HepG2 (cell line): ENCODE data around the gene GGA3. TPM values are rescaled to one million over a fixed set of nuclear protein-coding genes. Genes with fewer than 3 reads are reported as not detected.

Experiments
- ATAC-seq: fragments of 200-7000 bp; cut with Tn5 transposase; 3 replicates; pipeline ENCODE4 v1.9.1; 2020; ENCODE audit warnings: mild to moderate bottlenecking, moderate library complexity
- BruUV-seq: library from RNA; stranded (reverse); fragments of 400-500 nt; replicated peaks from 2 replicates; lab custom pipeline; 2021; lab: Mats Ljungman, UMichigan
- CTCF ChIA-PET: fragments of 300-600 bp; formaldehyde crosslinking; extraction: SDS; loops from one replicate; lab custom pipeline; 2021; ENCODE audit warnings: low total read pairs, inconsistent platforms, low intra/inter-chr PET ratio; lab: Yijun Ruan, JAX
- POLR2A ChIA-PET: fragments of 350-600 bp; sonication (Branson Sonifier 250); formaldehyde crosslinking; loops from one replicate; lab custom pipeline; 2020; ENCODE audit warnings: antibody characterized with exemption, inconsistent platforms; lab: Yijun Ruan, JAX
- DNase-seq: peaks from one replicate; pipeline ENCODE4 v3.0.0-alpha.2; 2015; ENCODE audit warnings: low spot score
- FAIRE-seq: peaks from 3 replicates; lab custom pipeline; 2011; peaks lifted over from hg19 to GRCh38; lab: Jason Lieb, UNC
- H2AFZ ChIP-seq: one replicate; pipeline ENCODE4 v1.6.1; 2011; ENCODE audit warnings: low read length, inconsistent platforms
- H3K27ac ChIP-seq: fragments of 300-600 bp; 3 replicates; pipeline ENCODE4 v1.8.0; 2011; ENCODE audit warnings: mixed run types, mild to moderate bottlenecking, mixed read lengths, low read length, inconsistent platforms; ENCODE audit not compliant: insufficient read depth; ENCODE audit errors: extremely low read length
- H3K27me3 ChIP-seq, 2 experiments: fragments of 200-600 bp in 1 of 2; 2 replicates in 1 of 2; 3 replicates in 1 of 2; pipeline versions ENCODE4 v1.6.0 to v1.8.0; 2011; ENCODE audit warnings: low read length in 2 of 2, mild to moderate bottlenecking in 2 of 2, moderate library complexity in 2 of 2, inconsistent platforms in 1 of 2; ENCODE audit not compliant: insufficient read depth in 2 of 2, control insufficient read depth in 1 of 2
- H3K36me3 ChIP-seq, 2 experiments: fragments of 200-600 bp in 1 of 2; replicated peaks in 1 of 2; 2 replicates in 1 of 2; 3 replicates in 1 of 2; pipeline versions ENCODE4 v1.5.1 to v1.8.0; 2011; ENCODE audit warnings: low read length in 2 of 2, inconsistent platforms in 1 of 2; ENCODE audit not compliant: insufficient read depth in 2 of 2, control insufficient read depth in 1 of 2
- H3K4me1 ChIP-seq: 2 replicates; pipeline ENCODE4 v1.5.1; 2012; ENCODE audit warnings: low read length, inconsistent platforms; ENCODE audit not compliant: insufficient read depth
- H3K4me2 ChIP-seq: 2 replicates; pipeline ENCODE4 v1.6.0; 2011; ENCODE audit warnings: low read depth, low read length, inconsistent platforms
- H3K4me3 ChIP-seq, 3 experiments: fragments of 200-600 bp in 1 of 3; sonication (generic), shearing (Covaris generic) in 1 of 3; replicated peaks in 1 of 3; 2 replicates each; pipeline ENCODE4 v1.5.1; 2011 to 2016; ENCODE audit warnings: low read length in 3 of 3, inconsistent platforms in 2 of 3, low read depth in 2 of 3, mild to moderate bottlenecking in 2 of 3, control low read depth in 1 of 3, mixed read lengths in 1 of 3; ENCODE audit not compliant: insufficient read depth in 1 of 3
- H3K79me2 ChIP-seq: one replicate; pipeline ENCODE4 v1.6.1; 2011; ENCODE audit warnings: low read length, inconsistent platforms; ENCODE audit not compliant: insufficient read depth
- H3K9ac ChIP-seq: 2 replicates; pipeline ENCODE4 v1.6.0; 2011; ENCODE audit warnings: mild to moderate bottlenecking, low read depth, low read length, inconsistent platforms; ENCODE audit not compliant: insufficient read depth
- H3K9me3 ChIP-seq: 2 replicates; pipeline ENCODE4 v1.5.1; 2012; ENCODE audit warnings: mild to moderate bottlenecking, low read length
- H4K20me1 ChIP-seq: 2 replicates; pipeline ENCODE4 v1.6.0; 2011; ENCODE audit warnings: inconsistent platforms, mild to moderate bottlenecking, low read length, moderate library complexity; ENCODE audit not compliant: insufficient read depth
- POGZ ChIP-seq: sonication (generic); formaldehyde crosslinking; IDR thresholded peaks from 2 replicates; pipeline ENCODE4 v1.4.0; 2020; ENCODE audit warnings: mild to moderate bottlenecking, missing genetic modification reagents
- PTBP1 ChIP-seq: fragments of 200-400 bp; formaldehyde crosslinking; IDR thresholded peaks from 2 replicates; pipeline ENCODE4 v1.6.1; 2018; ENCODE audit warnings: low read length, low read depth; ENCODE audit not compliant: poor library complexity, severe bottlenecking
- RBAK ChIP-seq: sonication (generic); formaldehyde crosslinking; IDR thresholded peaks from 2 replicates; pipeline ENCODE4 v1.5.1; 2020; ENCODE audit warnings: mild to moderate bottlenecking, missing genetic modification reagents
- RFX3 ChIP-seq: IDR thresholded peaks from 2 replicates; pipeline ENCODE4 v1.6.1; 2016; ENCODE audit warnings: missing biosample characterization, missing genetic modification reagents
- ZFX ChIP-seq: sonication (generic); formaldehyde crosslinking; IDR thresholded peaks from 2 replicates; pipeline ENCODE4 v1.4.0; 2020; ENCODE audit warnings: mild to moderate bottlenecking, low read depth, missing genetic modification reagents, moderate library complexity
- ZNF460 ChIP-seq: sonication (generic); formaldehyde crosslinking; IDR thresholded peaks from 2 replicates; pipeline ENCODE4 v1.5.1; 2020; ENCODE audit warnings: missing genetic modification reagents, mild to moderate bottlenecking, borderline replicate concordance
- ZNF512B ChIP-seq: sonication (generic); formaldehyde crosslinking; IDR thresholded peaks from 2 replicates; pipeline ENCODE4 v1.5.1; 2020; ENCODE audit warnings: missing genetic modification reagents, mild to moderate bottlenecking, borderline replicate concordance
- WGBS: methylation state at CpG from one replicate; pipeline ENCODE4 v1.1.6; 2017; ENCODE audit warnings: low lambda C conversion rate; 5-methylcytosine and 5-hydroxymethylcytosine counted together
- in situ Hi-C: cut with HindIII; loops from 2 replicates; pipeline ENCODE4 v1.10.0; 2017; ENCODE audit warnings: low pct_unique_long_range_greater_than_20kb; ENCODE audit not compliant: extremely low pct_ligation_motif_present
- intact Hi-C: fragments of 100-400 bp; cut with micrococcal nuclease; formaldehyde crosslinking; loops from one replicate; pipeline ENCODE4 v1.10.0; 2022; ENCODE audit not compliant: unreplicated experiment
- polyA plus RNA-seq, 8 experiments: library from polyadenylated mRNA; depleted of rRNA in 3 of 8; stranded (reverse) in 7 of 8; unstranded in 1 of 8; fragments of >200 nt; fragmentation: Illumina TruSeq in 4 of 8; extraction: Trizol in 4 of 8; gene quantifications; 2 replicates each; pipeline versions ENCODE4 v1.2.1 to v1.2.3, GENCODE V29; 2011 to 2016; ENCODE audit warnings: low read depth in 4 of 8, missing spikeins in 1 of 8, mixed read lengths in 1 of 8; ENCODE audit not compliant: insufficient read depth in 1 of 8
- total RNA-seq, 5 experiments: library from RNA; depleted of rRNA; stranded (reverse); fragments of >200 nt; fragmentation: Illumina TruSeq; extraction: Trizol; gene quantifications; 2 replicates each; pipeline ENCODE4 v1.2.3, GENCODE V29; 2016; ENCODE audit warnings: low read depth in 1 of 5

The GGA3 gene
- total and polyA plus RNA-seq, 2 of the 13 experiments (the other 11 are each of a cell fraction or from before 2014, with no cell fraction given) = 28.4 to 43.7 TPM

- intact Hi-C loops = no loop called here
- Histone ChIP-seq H2AFZ (no peak overlapping the region), H3K27me3 (no peaks in the 10 kb centered on the region), H3K36me3 (peaks cover 65 to 79% of the 10 kb centered on the region in 2 experiments), H3K4me3 (no peak overlapping the region), H3K4me1 (0 out of 2 replicates have a peak, but pooled peaks cover under 1% of the 10 kb centered on the region), H3K4me2 (no peak overlapping the region), H3K79me2 (peaks cover 11% of the 10 kb centered on the region), H3K27ac (no peak overlapping the region), H4K20me1 (no peaks in the 10 kb centered on the region), H3K9me3 (no peaks in the 10 kb centered on the region), H3K9ac (no peak overlapping the region)
- ATAC-seq (no peak), DNase-seq (no peak), FAIRE-seq (no peak)
- in situ Hi-C loops = no loop called here
- POLR2A ChIA-PET = no interaction called here
- no TSS peak for BruUV-seq
- TF ChIP-seq POGZ = no peak
- 95% methylated on average over 6 of the region's 6 CpGs for WGBS
- CTCF ChIA-PET = no interaction called here
Observed at GRCh38 chr17:75245011-75245410, 16.4 kb downstream of the GGA3 start.

GRCh38 chr17:75244133-75244866 is 17.1 kb downstream of the GGA3 start:
- no TSS peak for BruUV-seq
- H3K9ac ChIP-seq = no peak overlapping the region
- H3K36me3 ChIP-seq = peaks cover 70 to 79% of the 10 kb centered on the region in 2 experiments
- no peak for TF ChIP-seq PTBP1
- TF ChIP-seq ZFX (CRISPR knock-in tag) = no peak
- no peak for TF ChIP-seq ZNF460 (CRISPR knock-in tag)
- TF ChIP-seq ZNF512B (CRISPR knock-in tag) = no peak
- no peak for TF ChIP-seq RFX3 (CRISPR knock-in tag)
- no peak for TF ChIP-seq RBAK (CRISPR knock-in tag)
- no peak overlapping the region for H3K4me2 ChIP-seq
- WGBS = 98% methylated on average over 22 of the region's 22 CpGs
- H2AFZ ChIP-seq = no peak overlapping the region
- no peak for FAIRE-seq
- no peak for DNase-seq
- intact Hi-C loops (no loop called here), in situ Hi-C loops (no loop called here)
- ChIA-PET POLR2A (no interaction called here), CTCF (no interaction called here)
- H3K4me1 ChIP-seq = no peaks in the 10 kb centered on the region
- H3K79me2 ChIP-seq = peaks cover 4% of the 10 kb centered on the region
- H3K27ac ChIP-seq = no peak overlapping the region
- H3K4me3 ChIP-seq = no peak overlapping the region
- H3K27me3 ChIP-seq = no peaks in the 10 kb centered on the region
- ATAC-seq = no peak
- no peaks in the 10 kb centered on the region for H4K20me1 ChIP-seq
- H3K9me3 ChIP-seq = no peaks in the 10 kb centered on the region
